K562 (cell line): ENCODE measurements around the gene PCBP3. TPM values are rescaled to one million over a fixed set of nuclear protein-coding genes. Genes with fewer than 3 reads are reported as not detected.

Experiments
- ATAC-seq: fragments of 200-7000 bp; cut with Tn5 transposase; 3 replicates; pipeline ENCODE4 v1.9.1; 2020; ENCODE audit warnings: moderate library complexity
- BruUV-seq: library from RNA; stranded (reverse); fragments of 400-500 nt; replicated peaks from 2 replicates; lab custom pipeline; 2021; lab: Mats Ljungman, UMichigan
- CTCF ChIA-PET: fragments of 300-600 bp; formaldehyde crosslinking; extraction: SDS; loops from one replicate; lab custom pipeline; 2021; ENCODE audit warnings: low intra/inter-chr PET ratio; lab: Yijun Ruan, JAX
- POLR2A ChIA-PET: fragments of 300-600, 350-650 bp; sonication (Branson Sonifier 250); formaldehyde crosslinking; extraction: SDS; loops from one replicate; lab custom pipeline; 2021; ENCODE audit warnings: antibody characterized with exemption, inconsistent platforms; lab: Yijun Ruan, JAX
- DNase-seq, 4 experiments: peaks; one replicate each; pipeline versions ENCODE4 v3.0.0 to v3.0.0-alpha.2; 2011 to 2018; ENCODE audit warnings: low spot score in 3 of 4, mixed read lengths in 3 of 4; ENCODE audit errors: extremely low read depth in 1 of 4
- FAIRE-seq: peaks from 2 replicates; lab custom pipeline; 2011; peaks lifted over from hg19 to GRCh38; lab: Jason Lieb, UNC
- H2AFZ ChIP-seq: 2 replicates; pipeline ENCODE4 v1.6.0; 2011; ENCODE audit warnings: low read depth, low read length, control low read depth, inconsistent platforms
- H3K27ac ChIP-seq: fragments of 200-600 bp; 3 replicates; pipeline ENCODE4 v1.8.0; 2011; ENCODE audit warnings: low read depth, mild to moderate bottlenecking, control low read depth, inconsistent platforms, low read length, moderate library complexity, mixed read lengths; ENCODE audit errors: extremely low read depth
- H3K27me3 ChIP-seq, 2 experiments: fragments of 300-600 bp in 1 of 2; 2 replicates in 1 of 2; 3 replicates in 1 of 2; pipeline versions ENCODE4 v1.6.0 to v1.8.0; 2011; ENCODE audit warnings: inconsistent platforms in 2 of 2, low read length in 2 of 2, mild to moderate bottlenecking in 1 of 2, mixed read lengths in 1 of 2, moderate library complexity in 1 of 2; ENCODE audit not compliant: control insufficient read depth in 2 of 2, insufficient read depth in 2 of 2
- H3K36me3 ChIP-seq: fragments of 300-600 bp; 3 replicates; pipeline ENCODE4 v1.8.0; 2011; ENCODE audit warnings: mild to moderate bottlenecking, low read length, inconsistent platforms; ENCODE audit not compliant: control insufficient read depth, insufficient read depth
- H3K4me1 ChIP-seq, 2 experiments: fragments of 200-600 bp in 1 of 2; replicated peaks in 1 of 2; 2 replicates in 1 of 2; 3 replicates in 1 of 2; pipeline versions ENCODE4 v1.5.1 to v1.8.0; 2011; ENCODE audit warnings: inconsistent platforms in 2 of 2, low read length in 2 of 2, mild to moderate bottlenecking in 1 of 2, mixed read lengths in 1 of 2, moderate library complexity in 1 of 2; ENCODE audit not compliant: control insufficient read depth in 2 of 2, insufficient read depth in 2 of 2
- H3K4me2 ChIP-seq: 2 replicates; pipeline ENCODE4 v1.6.1; 2011; ENCODE audit warnings: low read length, control low read depth, inconsistent platforms, mixed read lengths; ENCODE audit not compliant: insufficient read depth
- H3K4me3 ChIP-seq: fragments of 200-600 bp; sonication (generic), shearing (Covaris generic); 2 replicates; pipeline ENCODE4 v1.5.1; 2016; ENCODE audit warnings: control low read depth, inconsistent platforms
- H3K79me2 ChIP-seq: fragments of 200-600 bp; 3 replicates; pipeline ENCODE4 v1.8.0; 2011; ENCODE audit warnings: low read length, inconsistent platforms; ENCODE audit not compliant: control insufficient read depth, insufficient read depth
- H3K9ac ChIP-seq, 2 experiments: 2 replicates each; pipeline versions ENCODE4 v1.6.0 to v1.6.1; 2011; ENCODE audit warnings: low read depth in 2 of 2, low read length in 2 of 2, control low read depth in 1 of 2, inconsistent platforms in 1 of 2, mild to moderate bottlenecking in 1 of 2, mixed read lengths in 1 of 2; ENCODE audit not compliant: insufficient read depth in 1 of 2
- H3K9me1 ChIP-seq: one replicate; pipeline ENCODE4 v1.6.0; 2011; ENCODE audit warnings: inconsistent platforms, mild to moderate bottlenecking, low read length, moderate library complexity; ENCODE audit not compliant: control insufficient read depth, insufficient read depth
- H3K9me3 ChIP-seq: replicated peaks from 2 replicates; pipeline ENCODE4 v1.5.1; 2011; ENCODE audit warnings: low read depth, low read length, inconsistent platforms; ENCODE audit not compliant: control insufficient read depth, insufficient read depth
- H4K20me1 ChIP-seq: replicated peaks from 2 replicates; pipeline ENCODE4 v1.6.1; 2011; ENCODE audit warnings: low read length, inconsistent platforms, mixed read lengths; ENCODE audit not compliant: control insufficient read depth, insufficient read depth
- C11orf30 ChIP-seq: fragments of 450-650 bp; IDR thresholded peaks from 2 replicates; pipeline ENCODE4 v1.6.1; 2016; ENCODE audit warnings: low read depth, mild to moderate bottlenecking
- CBX8 ChIP-seq: fragments of 200-600 bp; sonication (generic); IDR thresholded peaks from 2 replicates; pipeline ENCODE4 v1.6.1; 2012; ENCODE audit warnings: borderline replicate concordance, mixed run types, low read depth, mild to moderate bottlenecking, moderate library complexity, mixed read lengths, low read length, control low read depth, inconsistent platforms; ENCODE audit not compliant: poor library complexity, severe bottlenecking; ENCODE audit errors: extremely low read depth
- CTBP1 ChIP-seq: fragments of 450-650 bp; IDR thresholded peaks from 2 replicates; pipeline ENCODE4 v1.6.1; 2016; ENCODE audit warnings: borderline replicate concordance
- HCFC1 ChIP-seq: IDR thresholded peaks from 2 replicates; pipeline ENCODE4 v1.6.1; 2012; ENCODE audit warnings: low read depth, low read length, improper control_type of control experiment
- KLF1 ChIP-seq: fragments of 450-650 bp; IDR thresholded peaks from 2 replicates; pipeline ENCODE4 v1.6.1; 2016; ENCODE audit warnings: missing genetic modification characterization, missing compliant biosample characterization
- MAFG ChIP-seq: fragments of 450-650 bp; conservative IDR thresholded peaks from 2 replicates; pipeline ENCODE4 v1.6.1; 2016; ENCODE audit warnings: missing genetic modification characterization, missing compliant biosample characterization
- MAFK ChIP-seq: IDR thresholded peaks from 2 replicates; pipeline ENCODE4 v1.6.1; 2011; ENCODE audit warnings: low read length, improper control_type of control experiment
- MYBL2 ChIP-seq, 2 experiments: fragments of 450-650 bp in 1 of 2; sonication (generic) in 1 of 2; formaldehyde crosslinking in 1 of 2; IDR thresholded peaks; 2 replicates each; pipeline versions ENCODE4 v1.6.1 to v1.8.1; 2017 to 2022; ENCODE audit warnings: borderline replicate concordance in 1 of 2, inconsistent platforms in 1 of 2, low read depth in 1 of 2, mild to moderate bottlenecking in 1 of 2, missing genetic modification reagents in 1 of 2, moderate library complexity in 1 of 2
- NFE2 ChIP-seq: IDR thresholded peaks from 2 replicates; pipeline ENCODE4 v1.6.1; 2014; ENCODE audit warnings: antibody characterized with exemption, low read depth
- NFE2L1 ChIP-seq: fragments of 450-650 bp; IDR thresholded peaks from 2 replicates; pipeline ENCODE4 v1.6.1; 2016; ENCODE audit warnings: missing genetic modification characterization, low read depth, mild to moderate bottlenecking, missing compliant biosample characterization, moderate library complexity, borderline replicate concordance
- ZNF277 ChIP-seq: fragments of 250-450 bp; sonication (Bioruptor Pico); IDR thresholded peaks from 2 replicates; pipeline ENCODE4 v1.8.0; 2022; ENCODE audit warnings: inconsistent platforms, mild to moderate bottlenecking, moderate library complexity, borderline replicate concordance
- ZNF316 ChIP-seq: fragments of 450-650 bp; IDR thresholded peaks from 2 replicates; pipeline ENCODE4 v1.6.1; 2016
- ZZZ3 ChIP-seq: fragments of 450-650 bp; IDR thresholded peaks from 2 replicates; pipeline ENCODE4 v1.6.1; 2016; ENCODE audit warnings: antibody characterized with exemption, mild to moderate bottlenecking, moderate library complexity
- WGBS: fragments of 100-300 bp; shearing (Covaris generic); methylation state at CpG from one replicate; pipeline ENCODE4 v1.1.6; 2016; ENCODE audit warnings: low coverage, mixed read lengths; ENCODE audit not compliant: insufficient coverage; ENCODE audit errors: missing lambda C conversion rate; 5-methylcytosine and 5-hydroxymethylcytosine counted together
- in situ Hi-C: fragments of 300-500 bp; cut with MboI; formaldehyde crosslinking; loops from 4 replicates; pipeline ENCODE4 v1.15.0; 2018; ENCODE audit warnings: inconsistent platforms, mixed read lengths
- intact Hi-C: fragments of 100-400 bp; cut with micrococcal nuclease; formaldehyde crosslinking; loops from 2 replicates; pipeline ENCODE4 v1.14.2; 2022
- polyA plus RNA-seq, 8 experiments: library from polyadenylated mRNA; depleted of rRNA in 4 of 8; stranded (reverse) in 5 of 8; unstranded in 3 of 8; fragments of >200 nt; fragmentation: Nextera tagmentation in 2 of 8; fragmentation: Illumina TruSeq in 1 of 8; extraction: Ambion mirVana in 2 of 8; extraction: Trizol in 1 of 8; gene quantifications; 2 replicates each; pipeline versions ENCODE4 v1.2.1 to v1.2.3, GENCODE V29; 2011 to 2014; ENCODE audit warnings: inconsistent platforms in 1 of 8, missing spikeins in 1 of 8
- total RNA-seq, 7 experiments: library from RNA; depleted of rRNA in 6 of 7; stranded (reverse); fragments of >200 nt in 6 of 7; fragmentation: Illumina TruSeq in 2 of 7; extraction: Trizol in 2 of 7; gene quantifications; 2 replicates each; pipeline versions ENCODE4 v1.2.1 to v1.2.3, GENCODE V29; 2011 to 2021; ENCODE audit warnings: low replicate concordance in 1 of 7
- TF ChIP-seq, protein P1 (sequence below): fragments of 250-450 bp; sonication (Bioruptor Pico); IDR thresholded peaks from 2 replicates; pipeline ENCODE4 v1.5.0; 2021; ENCODE audit warnings: mild to moderate bottlenecking, borderline replicate concordance

Gene PCBP3
- total and polyA plus RNA-seq, 9 of the 15 experiments (the other 6 are each of a cell fraction or from before 2014, with no cell fraction given) = 0.18 TPM; not detected in 8

DNA sequence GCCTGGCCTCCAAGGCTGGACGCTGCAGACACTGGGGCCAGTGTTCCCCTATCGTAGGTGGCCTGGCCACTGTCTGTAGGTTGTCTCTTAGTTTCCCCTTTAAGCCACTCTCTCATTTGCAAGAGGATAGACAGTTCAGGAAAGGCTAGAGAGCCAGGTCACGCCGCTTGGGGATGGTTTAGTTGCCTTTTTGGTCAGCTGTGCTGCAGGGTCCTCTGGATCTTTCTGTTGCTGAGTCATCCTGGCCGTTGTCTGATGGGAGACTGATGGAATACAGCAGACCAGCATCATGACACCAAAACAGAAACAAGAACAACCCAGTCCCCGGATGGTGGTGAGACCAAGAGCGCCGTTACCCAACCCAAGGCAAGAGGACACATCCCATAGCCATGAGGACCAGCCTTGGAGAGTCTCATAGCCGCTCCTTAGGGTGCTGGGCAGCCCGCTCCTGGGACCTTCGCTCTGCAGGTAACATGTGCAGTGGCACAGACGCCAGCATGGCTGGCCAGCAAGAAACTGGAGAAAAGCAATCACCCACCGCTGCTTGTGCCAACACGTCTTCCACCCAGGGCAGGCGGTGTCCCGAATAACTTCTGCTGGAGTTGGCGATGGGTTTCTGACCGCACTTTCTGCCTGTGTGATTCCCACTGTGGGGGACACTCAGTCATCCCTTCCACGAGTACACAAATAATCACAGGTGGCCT is 258.9 kb downstream of the PCBP3 start:
- peaks cover 49 to 88% of the 10 kb centered on the region in 2 experiments for H3K27me3 ChIP-seq
- ChIA-PET POLR2A (interaction anchor here (0.8 to 1.2 kb wide), 2 partner anchors 9 to 11 kb away, joined by 3 read pairs; no protein-coding TSS in a partner anchor), CTCF (interaction anchor here (0.6 kb wide), 1 partner anchor 464 kb away, joined by 4 read pairs; no protein-coding TSS in a partner anchor)
- no peaks in the 10 kb centered on the region for H3K9me1 ChIP-seq
- no peak for DNase-seq
- H3K4me1 ChIP-seq = no peaks in the 10 kb centered on the region
- intact Hi-C loops (no loop called here), in situ Hi-C loops (no loop called here)
- 2% methylated on average over 19 of the region's 19 CpGs for WGBS
- no peaks in the 10 kb centered on the region for H3K9me3 ChIP-seq
- no peak overlapping the region for H3K9ac ChIP-seq
- no peak overlapping the region for H3K4me2 ChIP-seq
- BruUV-seq = no TSS peak
- ATAC-seq = no peak; the same call in 2 of the 3 replicates
- H3K79me2 ChIP-seq = no peaks in the 10 kb centered on the region
- H4K20me1 ChIP-seq = peaks cover 7% of the 10 kb centered on the region; the same call in 1 of the 2 replicates
- no peak for FAIRE-seq
- no peak for TF ChIP-seq ZNF277 (CRISPR knock-in tag)
- TF ChIP-seq MYBL2 (IDR thresholded peaks at IDR 0.05; ENCODE audit: low read depth) = no peak
- no peak for TF ChIP-seq MYBL2 (CRISPR knock-in tag; IDR thresholded peaks at IDR 0.05; ENCODE audit: borderline replicate concordance)
- TF ChIP-seq CTBP1 = 0 out of 2 replicates have a peak, but pooled peaks have one; percentile 18
- peak; percentile 80 for TF ChIP-seq MAFG (tag)
- TF ChIP-seq ZNF316 = peak; percentile 45; the same call in 1 of the 2 replicates
- TF ChIP-seq MAFK = peak; percentile 16; the same call in 1 of the 2 replicates
- TF ChIP-seq, protein P1, sequence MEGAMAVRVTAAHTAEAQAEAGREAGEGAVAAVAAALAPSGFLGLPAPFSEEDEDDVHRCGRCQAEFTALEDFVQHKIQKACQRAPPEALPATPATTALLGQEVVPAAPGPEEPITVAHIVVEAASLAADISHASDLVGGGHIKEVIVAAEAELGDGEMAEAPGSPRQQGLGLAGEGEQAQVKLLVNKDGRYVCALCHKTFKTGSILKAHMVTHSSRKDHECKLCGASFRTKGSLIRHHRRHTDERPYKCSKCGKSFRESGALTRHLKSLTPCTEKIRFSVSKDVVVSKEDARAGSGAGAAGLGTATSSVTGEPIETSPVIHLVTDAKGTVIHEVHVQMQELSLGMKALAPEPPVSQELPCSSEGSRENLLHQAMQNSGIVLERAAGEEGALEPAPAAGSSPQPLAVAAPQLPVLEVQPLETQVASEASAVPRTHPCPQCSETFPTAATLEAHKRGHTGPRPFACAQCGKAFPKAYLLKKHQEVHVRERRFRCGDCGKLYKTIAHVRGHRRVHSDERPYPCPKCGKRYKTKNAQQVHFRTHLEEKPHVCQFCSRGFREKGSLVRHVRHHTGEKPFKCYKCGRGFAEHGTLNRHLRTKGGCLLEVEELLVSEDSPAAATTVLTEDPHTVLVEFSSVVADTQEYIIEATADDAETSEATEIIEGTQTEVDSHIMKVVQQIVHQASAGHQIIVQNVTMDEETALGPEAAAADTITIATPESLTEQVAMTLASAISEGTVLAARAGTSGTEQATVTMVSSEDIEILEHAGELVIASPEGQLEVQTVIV (CRISPR knock-in tag) = no peak
- no peak for TF ChIP-seq KLF1
- TF ChIP-seq C11orf30 = peak; percentile 60
- TF ChIP-seq CBX8 = no peak
- TF ChIP-seq ZZZ3 = no peak
- peak; percentile 47; the same call in 1 of the 2 replicates for TF ChIP-seq NFE2L1
- no peak for TF ChIP-seq HCFC1
- peak; percentile 56; the same call in 1 of the 2 replicates for TF ChIP-seq NFE2
- no peak overlapping the region for H3K27ac ChIP-seq
- no peak overlapping the region for H3K4me3 ChIP-seq
- H3K36me3 ChIP-seq = no peaks in the 10 kb centered on the region
- no peak overlapping the region for H2AFZ ChIP-seq
